Measurements from ENCODE around the gene CCL15. TPM values are rescaled to one million over a fixed set of nuclear protein-coding genes. Genes with fewer than 3 reads are reported as not detected.

CCL15 gene
- total RNA-seq, 1 experiment from 2014 or later = not detected

DNA sequence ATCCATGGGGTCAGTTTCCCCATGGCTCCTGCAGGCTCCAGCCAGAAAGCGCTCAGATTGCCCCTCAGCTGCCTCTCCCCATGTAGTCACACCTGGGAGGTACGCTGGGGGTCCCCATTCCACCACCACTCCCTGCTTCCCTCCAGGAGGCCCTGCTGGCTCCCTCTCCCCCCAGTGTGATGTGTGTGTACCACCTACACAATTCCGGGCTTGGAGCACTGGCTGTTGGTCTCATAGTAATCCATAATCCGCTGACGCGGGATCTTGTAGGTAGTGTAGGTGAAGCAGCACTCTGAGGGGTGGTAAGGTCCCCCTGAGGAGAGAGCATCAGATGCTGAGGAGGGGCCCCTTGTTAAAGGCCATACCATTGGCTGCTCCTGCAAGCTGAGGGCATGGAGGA is 17.2 kb downstream of the CCL15 start (continued):
- no peak for TF ChIP-seq OVOL2 (CRISPR knock-in tag; IDR thresholded peaks at IDR 0.05; ENCODE audit: borderline replicate concordance)
- TF ChIP-seq, protein P1, sequence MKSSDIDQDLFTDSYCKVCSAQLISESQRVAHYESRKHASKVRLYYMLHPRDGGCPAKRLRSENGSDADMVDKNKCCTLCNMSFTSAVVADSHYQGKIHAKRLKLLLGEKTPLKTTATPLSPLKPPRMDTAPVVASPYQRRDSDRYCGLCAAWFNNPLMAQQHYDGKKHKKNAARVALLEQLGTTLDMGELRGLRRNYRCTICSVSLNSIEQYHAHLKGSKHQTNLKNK (CRISPR knock-in tag; IDR thresholded peaks at IDR 0.05) = no peak
- no peak for TF ChIP-seq HMGA2 (CRISPR knock-in tag; IDR thresholded peaks at IDR 0.05)
- no peak for TF ChIP-seq ZNF219 (CRISPR knock-in tag; IDR thresholded peaks at IDR 0.05; ENCODE audit: borderline replicate concordance)

DNA sequence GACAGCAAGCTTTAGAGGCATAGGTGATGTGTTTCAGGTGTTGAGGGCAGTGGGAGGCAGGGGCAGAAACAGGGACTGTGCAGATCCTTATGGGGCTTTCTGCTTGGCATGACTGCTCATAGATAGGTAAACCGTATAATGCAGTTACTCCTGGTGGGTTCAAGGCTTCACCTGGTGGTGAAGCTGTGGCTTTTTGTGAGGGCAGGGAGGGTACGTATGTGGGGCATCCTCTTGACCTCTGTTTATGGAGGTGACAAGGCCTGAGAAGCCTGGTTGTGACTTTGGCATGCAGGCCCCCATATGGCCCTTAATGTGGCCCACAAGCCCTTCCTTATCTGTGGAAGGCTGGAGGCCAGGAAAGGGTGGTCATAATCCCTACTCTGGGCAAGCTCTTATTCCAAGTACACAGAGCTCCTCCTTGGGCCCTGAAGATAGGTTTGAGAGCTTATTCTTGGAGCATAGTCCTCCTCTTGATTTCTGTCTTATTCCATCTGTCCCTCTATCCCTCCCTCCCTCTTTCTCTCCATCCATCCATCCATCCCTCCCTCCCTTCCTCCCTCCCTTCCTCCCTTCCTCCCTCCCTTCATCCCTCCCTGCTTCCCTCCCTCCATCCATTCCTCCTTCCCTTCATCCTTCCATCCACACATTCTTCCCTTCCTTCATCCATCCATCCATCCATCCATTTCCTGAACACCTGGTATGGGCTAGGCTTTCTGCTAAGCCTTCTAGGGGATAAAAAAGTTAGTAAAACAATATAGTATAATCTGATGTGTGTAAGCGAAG is 18.8 kb downstream of the CCL15 start:
- POLR2A ChIA-PET = no interaction called here

More for the DNA sequence above, 18.8 kb downstream of the CCL15 start:
- no peak overlapping the region for H3K27ac Mint-ChIP-seq
- no peaks in the 10 kb centered on the region for H3K9me3 Mint-ChIP-seq
- H3K4me3 Mint-ChIP-seq = no peak overlapping the region
- no peaks in the 10 kb centered on the region for H3K36me3 Mint-ChIP-seq
- no peak for TF ChIP-seq SP1 (CRISPR knock-in tag; conservative IDR thresholded peaks at IDR 0.05)
- TF ChIP-seq FOXK1 (CRISPR knock-in tag; IDR thresholded peaks at IDR 0.05) = no peak
- TF ChIP-seq CREM (CRISPR knock-in tag; IDR thresholded peaks at IDR 0.05) = no peak
- TF ChIP-seq, protein P2, sequence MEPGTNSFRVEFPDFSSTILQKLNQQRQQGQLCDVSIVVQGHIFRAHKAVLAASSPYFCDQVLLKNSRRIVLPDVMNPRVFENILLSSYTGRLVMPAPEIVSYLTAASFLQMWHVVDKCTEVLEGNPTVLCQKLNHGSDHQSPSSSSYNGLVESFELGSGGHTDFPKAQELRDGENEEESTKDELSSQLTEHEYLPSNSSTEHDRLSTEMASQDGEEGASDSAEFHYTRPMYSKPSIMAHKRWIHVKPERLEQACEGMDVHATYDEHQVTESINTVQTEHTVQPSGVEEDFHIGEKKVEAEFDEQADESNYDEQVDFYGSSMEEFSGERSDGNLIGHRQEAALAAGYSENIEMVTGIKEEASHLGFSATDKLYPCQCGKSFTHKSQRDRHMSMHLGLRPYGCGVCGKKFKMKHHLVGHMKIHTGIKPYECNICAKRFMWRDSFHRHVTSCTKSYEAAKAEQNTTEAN (CRISPR knock-in tag; IDR thresholded peaks at IDR 0.05) = no peak
- TF ChIP-seq, protein P3, sequence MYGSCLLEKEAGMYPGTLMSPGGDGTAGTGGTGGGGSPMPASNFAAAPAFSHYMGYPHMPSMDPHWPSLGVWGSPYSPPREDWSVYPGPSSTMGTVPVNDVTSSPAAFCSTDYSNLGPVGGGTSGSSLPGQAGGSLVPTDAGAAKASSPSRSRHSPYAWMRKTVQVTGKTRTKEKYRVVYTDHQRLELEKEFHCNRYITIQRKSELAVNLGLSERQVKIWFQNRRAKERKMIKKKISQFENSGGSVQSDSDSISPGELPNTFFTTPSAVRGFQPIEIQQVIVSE (CRISPR knock-in tag; IDR thresholded peaks at IDR 0.05; ENCODE audit: borderline replicate concordance) = no peak
- TF ChIP-seq ELF4 (CRISPR knock-in tag; IDR thresholded peaks at IDR 0.05; ENCODE audit: low read depth) = no peak
- no peak for TF ChIP-seq EMX1 (CRISPR knock-in tag; IDR thresholded peaks at IDR 0.05)
- TF ChIP-seq TCF7 (CRISPR knock-in tag; IDR thresholded peaks at IDR 0.05; ENCODE audit: low read depth) = no peak
- TF ChIP-seq OVOL2 (CRISPR knock-in tag; IDR thresholded peaks at IDR 0.05; ENCODE audit: borderline replicate concordance) = no peak
- TF ChIP-seq, protein P4, sequence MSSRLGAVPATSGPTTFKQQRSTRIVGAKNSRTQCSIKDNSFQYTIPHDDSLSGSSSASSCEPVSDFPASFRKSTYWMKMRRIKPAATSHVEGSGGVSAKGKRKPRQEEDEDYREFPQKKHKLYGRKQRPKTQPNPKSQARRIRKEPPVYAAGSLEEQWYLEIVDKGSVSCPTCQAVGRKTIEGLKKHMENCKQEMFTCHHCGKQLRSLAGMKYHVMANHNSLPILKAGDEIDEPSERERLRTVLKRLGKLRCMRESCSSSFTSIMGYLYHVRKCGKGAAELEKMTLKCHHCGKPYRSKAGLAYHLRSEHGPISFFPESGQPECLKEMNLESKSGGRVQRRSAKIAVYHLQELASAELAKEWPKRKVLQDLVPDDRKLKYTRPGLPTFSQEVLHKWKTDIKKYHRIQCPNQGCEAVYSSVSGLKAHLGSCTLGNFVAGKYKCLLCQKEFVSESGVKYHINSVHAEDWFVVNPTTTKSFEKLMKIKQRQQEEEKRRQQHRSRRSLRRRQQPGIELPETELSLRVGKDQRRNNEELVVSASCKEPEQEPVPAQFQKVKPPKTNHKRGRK (CRISPR knock-in tag; IDR thresholded peaks at IDR 0.05; ENCODE audit: borderline replicate concordance) = no peak
- TF ChIP-seq, protein P5, sequence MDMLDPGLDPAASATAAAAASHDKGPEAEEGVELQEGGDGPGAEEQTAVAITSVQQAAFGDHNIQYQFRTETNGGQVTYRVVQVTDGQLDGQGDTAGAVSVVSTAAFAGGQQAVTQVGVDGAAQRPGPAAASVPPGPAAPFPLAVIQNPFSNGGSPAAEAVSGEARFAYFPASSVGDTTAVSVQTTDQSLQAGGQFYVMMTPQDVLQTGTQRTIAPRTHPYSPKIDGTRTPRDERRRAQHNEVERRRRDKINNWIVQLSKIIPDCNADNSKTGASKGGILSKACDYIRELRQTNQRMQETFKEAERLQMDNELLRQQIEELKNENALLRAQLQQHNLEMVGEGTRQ (CRISPR knock-in tag; IDR thresholded peaks at IDR 0.05) = no peak
- TF ChIP-seq, protein P6, sequence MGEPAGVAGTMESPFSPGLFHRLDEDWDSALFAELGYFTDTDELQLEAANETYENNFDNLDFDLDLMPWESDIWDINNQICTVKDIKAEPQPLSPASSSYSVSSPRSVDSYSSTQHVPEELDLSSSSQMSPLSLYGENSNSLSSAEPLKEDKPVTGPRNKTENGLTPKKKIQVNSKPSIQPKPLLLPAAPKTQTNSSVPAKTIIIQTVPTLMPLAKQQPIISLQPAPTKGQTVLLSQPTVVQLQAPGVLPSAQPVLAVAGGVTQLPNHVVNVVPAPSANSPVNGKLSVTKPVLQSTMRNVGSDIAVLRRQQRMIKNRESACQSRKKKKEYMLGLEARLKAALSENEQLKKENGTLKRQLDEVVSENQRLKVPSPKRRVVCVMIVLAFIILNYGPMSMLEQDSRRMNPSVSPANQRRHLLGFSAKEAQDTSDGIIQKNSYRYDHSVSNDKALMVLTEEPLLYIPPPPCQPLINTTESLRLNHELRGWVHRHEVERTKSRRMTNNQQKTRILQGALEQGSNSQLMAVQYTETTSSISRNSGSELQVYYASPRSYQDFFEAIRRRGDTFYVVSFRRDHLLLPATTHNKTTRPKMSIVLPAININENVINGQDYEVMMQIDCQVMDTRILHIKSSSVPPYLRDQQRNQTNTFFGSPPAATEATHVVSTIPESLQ (CRISPR knock-in tag; IDR thresholded peaks at IDR 0.05) = no peak
- TF ChIP-seq, protein P7, sequence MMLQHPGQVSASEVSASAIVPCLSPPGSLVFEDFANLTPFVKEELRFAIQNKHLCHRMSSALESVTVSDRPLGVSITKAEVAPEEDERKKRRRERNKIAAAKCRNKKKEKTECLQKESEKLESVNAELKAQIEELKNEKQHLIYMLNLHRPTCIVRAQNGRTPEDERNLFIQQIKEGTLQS (CRISPR knock-in tag; conservative IDR thresholded peaks at IDR 0.05) = no peak
- no peak for TF ChIP-seq ZNF219 (CRISPR knock-in tag; IDR thresholded peaks at IDR 0.05; ENCODE audit: borderline replicate concordance)
- no peaks in the 10 kb centered on the region; the same call in 1 of the 2 replicates for H3K27me3 Mint-ChIP-seq (ENCODE audit: low read depth)
- CTCF ChIA-PET = interaction anchor here (0.6 to 8.5 kb wide), 11 partner anchors 13 to 500 kb away, joined by 3 to 159 read pairs (median 5); no protein-coding TSS in a partner anchor
- no peaks in the 10 kb centered on the region for H3K4me1 Mint-ChIP-seq
- DNase-seq (ENCODE audit: low spot score) = no peak
- no peak for ATAC-seq

Measured in WTC11 (cell line).